NCI-H187 (cell line): ENCODE data around the gene LPP.

ENCODE experiments used
- DNase-seq, 2 experiments: peaks; one replicate each; lab custom pipeline; 2025; lab: John Stamatoyannopoulos, UW

LPP gene

DNA sequence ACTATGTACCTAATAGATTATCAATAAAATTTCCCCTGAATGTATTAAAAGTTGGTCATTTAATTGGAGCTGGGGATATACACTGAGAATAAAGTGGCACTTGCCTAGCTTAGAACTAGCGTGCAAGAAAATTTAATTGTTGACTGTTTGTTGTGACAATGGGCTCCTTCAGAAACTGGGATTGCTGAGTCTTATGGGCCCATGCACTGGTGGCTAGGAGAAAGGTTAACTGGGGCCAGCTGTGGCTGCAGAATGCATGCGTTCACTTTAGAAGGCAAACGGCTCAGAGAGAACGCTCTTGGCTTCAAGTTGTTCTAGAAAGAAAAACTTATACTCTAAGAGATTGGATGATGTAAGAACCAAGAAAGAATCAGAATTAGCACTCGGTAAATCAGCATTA, 18.7 kb upstream of the LPP start:
- DNase-seq = no peak

DNA sequence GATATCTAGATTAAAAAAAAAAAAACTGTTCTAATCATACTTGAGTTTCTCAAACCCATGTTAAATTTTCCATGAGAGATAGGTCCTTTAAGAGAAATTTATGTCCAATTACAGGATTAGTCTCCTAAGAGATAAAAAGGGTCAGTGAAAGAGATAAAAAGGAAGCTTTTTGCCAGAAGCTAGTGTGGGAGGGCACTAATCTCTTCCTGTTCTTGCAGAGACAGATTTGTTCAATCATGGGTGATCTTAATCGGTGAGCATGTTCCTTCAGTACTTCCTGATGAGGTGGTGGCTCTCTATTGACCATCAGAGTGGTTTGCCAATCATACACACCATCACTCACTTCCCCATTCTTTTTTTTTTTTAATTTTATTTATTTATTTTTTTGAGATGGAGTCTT, 16.9 kb upstream of the LPP start:
- DNase-seq = no peak

DNA sequence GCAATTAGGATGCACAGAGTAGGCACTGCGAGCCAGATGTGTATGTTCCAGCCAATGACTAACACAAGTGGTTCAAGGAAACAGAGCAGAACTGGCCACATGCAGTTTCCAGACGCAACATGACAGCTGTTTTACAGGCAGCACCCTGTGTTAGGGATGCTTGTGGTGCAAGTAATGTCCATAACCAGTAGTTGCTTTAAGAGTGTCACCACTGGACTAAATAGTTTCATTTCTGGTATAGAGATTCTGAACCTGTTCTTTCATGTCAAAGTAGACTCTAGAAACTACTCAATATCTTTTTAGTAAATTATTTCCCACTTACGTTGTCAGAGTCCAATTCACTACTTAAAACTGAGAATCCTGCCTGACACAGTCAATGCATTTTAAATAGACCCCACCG, 14.5 kb upstream of the LPP start:
- no peak for DNase-seq

DNA sequence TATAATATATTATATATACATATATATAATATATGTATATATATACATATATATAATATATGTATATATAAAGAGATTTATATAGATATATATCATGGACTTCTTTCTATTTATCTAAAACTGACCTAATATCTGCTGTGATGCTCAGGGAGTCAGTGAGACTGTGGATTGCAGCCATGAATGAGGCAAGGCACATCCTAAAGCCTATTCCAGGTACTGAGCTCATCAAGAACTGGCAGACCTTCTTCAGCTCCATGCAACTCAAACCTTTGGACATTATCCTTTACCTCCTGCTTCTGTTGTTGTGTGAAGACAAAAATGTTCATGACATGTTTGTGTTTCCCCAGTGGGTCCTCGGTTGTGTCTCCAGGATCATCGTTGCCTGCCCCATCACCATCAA, 7.7 kb upstream of the LPP start:
- DNase-seq = no peak

DNA sequence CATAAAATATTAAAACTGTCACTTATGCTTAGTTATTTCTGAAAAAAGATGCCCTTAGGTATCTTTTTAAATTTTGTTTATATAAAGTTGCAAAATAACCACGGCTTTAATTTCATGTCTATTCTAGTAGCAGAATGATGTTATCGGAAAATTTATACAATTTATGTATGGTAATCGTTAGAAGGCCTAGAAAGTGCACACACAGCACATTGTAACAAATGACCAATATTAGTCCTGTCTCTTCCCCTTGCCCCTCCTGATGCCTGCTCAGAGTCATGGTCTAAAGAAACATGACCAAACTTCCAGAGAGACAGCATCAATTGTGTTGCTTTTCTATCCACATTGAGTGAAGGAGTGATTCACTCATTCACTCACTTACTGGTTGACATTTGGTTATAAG, 6.2 kb upstream of the LPP start:
- DNase-seq = no peak

DNA sequence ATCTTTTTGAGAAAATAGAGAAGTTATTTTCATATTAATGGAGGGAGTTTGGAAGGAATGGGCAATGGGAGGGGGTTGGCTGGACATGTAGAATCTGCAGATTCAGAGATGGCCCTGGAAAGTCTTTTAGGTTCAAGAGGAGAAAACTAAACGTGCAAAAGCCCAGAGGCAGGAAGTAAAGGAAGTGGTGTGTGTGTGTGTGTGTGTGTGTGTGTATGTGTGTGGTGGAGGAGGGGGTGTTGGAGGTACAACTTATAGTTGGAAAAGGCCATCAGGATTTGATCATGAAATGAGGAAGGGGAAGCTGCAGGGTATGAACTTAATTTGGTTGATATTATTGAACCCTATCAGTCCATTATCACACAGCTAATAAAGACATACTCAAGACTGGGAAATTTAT, 5.6 kb upstream of the LPP start:
- DNase-seq = no peak

DNA sequence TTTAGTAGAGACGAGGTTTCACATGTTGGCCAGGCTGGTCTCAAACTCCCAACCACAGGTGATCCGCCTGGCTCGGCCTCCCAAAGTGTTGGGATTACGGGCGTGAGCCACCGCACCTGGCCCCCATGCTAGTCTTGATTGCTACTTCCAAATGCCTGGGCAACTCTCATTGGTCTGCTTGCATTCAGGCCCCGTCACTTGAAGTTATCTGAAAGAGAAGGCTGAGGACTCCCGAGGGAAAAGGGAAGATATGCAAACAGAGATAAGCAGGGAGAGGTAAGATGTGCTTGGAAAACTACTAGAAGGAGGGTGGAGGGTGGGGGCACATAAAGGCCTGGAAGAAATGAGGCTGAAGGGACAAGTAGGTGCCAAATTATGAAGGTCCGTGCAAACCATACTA, 4.4 kb upstream of the LPP start:
- peak in 1 of 2 experiments; percentile 7 for DNase-seq

DNA sequence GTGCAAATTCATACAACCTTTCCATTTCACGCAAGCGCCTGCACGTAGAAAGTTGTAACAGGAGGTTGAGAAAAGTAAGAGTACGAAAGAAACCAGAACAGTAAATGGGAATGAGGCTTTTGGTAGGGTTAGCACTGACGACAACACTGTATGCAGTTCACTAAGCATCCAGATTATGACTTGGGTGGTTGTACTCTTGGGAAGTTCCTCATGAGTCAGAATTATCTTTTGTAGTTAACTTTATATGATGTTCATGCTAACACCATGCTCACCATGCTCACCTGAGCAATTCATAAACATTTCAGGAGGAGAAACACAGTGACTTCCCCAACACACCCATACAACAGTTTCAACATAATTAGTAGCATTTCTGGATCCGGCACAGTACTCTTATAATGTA, 3.0 kb upstream of the LPP start:
- DNase-seq = no peak

DNA sequence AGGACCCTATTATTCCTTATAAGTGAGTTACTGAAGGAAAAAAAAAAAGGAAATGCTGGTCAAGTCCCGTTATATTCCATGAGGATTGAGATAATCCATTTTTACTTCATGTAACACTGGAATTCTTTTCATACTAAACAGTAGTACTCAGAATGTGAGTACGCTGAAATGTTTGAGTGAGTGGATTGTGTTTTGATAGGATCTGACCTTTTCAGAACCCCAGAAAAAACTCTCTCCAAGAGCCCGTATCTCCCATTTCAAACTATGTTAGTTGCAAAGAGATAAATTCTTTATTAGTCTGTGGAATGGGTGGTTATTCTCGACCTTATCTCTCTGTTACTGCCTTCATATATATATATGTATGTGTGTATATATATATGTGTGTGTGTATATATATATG, 2.5 kb upstream of the LPP start:
- DNase-seq = no peak

DNA sequence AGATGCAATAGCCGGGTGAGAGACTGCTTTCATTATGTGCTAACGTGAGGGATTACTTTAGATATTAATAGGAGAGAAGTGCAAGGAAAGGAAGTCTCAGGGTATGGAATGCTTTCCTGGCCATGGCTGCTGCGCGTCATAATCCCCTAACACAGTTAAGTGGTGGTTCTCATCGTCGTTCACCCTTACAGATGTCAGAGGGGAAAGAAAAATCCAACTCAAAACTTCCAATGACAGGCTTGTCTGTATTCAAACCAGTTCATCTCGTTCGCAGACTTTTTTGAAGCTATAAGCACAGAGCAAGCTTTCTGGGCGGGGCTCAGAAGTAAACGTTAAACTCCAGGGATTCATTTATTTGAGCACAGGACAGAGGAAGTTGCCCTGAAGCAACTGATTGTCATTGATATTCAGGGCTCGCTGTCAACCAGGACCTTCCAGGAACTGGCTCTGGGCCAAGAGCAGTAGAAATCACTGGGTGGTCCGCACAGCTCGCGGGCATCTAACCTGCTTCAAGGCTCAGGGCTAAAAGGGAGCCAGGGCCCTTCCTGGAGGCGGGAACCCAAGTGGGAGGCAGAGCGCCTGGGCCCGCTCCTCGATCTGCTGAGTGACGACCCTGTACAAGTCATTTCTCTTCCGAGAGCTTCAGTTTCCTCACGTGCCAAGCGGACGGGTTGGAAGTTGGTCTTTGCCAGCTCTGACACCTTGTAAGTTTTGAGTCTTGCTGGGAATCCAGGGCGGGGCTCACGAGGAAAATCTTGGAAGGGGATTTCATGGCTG, 1.1 kb upstream of the LPP start:
- no peak for DNase-seq

DNA sequence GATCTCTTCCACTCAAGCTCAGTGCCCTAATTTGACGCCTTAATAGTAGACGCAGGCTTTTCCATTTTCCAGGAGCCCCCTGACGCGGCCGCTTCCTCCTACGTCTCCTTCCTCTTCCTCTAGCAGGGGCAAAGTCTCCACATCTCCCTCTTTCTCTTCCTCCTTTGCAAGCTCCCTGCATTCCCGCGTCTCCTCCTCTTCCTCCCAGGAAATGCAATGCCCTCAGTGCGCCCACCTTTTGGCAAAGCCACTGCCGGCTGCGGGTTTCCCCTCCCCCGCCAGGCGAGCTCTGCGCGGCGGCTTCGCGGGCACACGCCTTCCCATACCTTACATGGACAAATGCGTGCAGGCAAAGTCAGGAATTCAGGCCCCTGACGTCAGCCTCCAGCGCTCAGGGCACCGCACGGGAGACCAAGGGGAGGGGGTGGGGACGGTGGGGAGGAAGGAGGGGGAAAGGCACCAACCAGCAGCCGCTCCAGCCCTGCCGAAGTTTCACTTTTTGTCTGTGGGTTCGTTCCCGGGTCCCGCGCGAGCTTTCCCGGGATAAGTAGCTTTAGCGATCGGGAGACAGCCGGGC, 432 bp upstream of the LPP start:
- DNase-seq = peak in 1 of 2 experiments; percentile 18

DNA sequence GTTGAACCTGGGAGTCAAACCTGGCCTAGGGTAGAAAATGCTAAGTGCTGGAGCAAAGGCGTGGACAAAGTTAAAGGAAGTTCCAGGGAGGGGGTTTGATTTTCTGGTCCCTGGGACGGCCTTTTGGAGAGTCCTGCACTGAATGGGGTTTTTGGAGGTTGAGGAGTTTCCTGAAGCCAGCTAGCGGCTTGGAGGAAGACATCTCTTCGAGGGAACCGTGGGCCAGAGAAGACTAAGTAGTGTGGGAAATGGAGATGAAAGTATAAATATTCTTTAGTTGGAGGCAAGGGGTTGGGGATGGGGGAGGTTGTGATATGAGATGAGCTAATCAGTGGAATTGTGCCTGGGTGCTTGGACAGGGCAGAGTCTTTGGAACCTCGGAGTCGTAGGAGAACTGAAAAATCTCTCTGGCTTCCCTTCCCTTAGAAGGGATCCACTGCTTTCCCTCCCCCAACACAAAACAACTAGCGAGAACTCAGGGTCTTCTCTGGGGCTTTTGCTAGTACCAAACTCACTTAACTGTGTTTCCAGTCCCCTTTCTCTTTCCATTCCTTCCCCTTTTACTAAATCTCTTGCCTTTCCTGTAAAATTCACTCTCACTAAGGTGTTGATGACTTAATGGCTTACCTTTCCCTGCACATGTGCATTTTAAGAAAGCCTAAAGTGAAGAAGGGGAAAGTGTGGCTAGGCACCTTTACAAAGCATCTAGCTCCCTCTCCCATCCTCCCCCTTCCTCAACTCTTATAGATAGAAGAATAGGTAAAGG, 1.0 kb downstream of the LPP start:
- DNase-seq = no peak

DNA sequence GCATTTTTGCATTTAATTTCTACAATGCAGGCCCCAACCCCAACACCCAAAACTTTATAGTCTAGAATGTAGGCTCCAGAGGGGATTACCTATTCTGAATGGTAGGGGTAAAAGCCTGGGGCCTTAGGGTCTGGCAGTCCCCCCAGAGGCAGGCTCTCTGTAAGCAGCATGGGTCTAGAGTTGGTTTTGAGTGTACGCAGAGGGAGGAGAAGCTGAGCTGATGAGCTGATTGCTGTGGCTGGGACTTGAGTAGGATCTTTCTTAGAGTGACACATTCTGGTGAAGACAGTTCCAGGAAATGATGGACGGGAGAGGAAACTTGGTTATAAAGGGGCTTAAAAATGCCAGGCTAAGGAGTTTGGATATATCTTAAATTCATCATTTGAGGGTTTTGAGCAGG, 2.1 kb downstream of the LPP start:
- no peak for DNase-seq

DNA sequence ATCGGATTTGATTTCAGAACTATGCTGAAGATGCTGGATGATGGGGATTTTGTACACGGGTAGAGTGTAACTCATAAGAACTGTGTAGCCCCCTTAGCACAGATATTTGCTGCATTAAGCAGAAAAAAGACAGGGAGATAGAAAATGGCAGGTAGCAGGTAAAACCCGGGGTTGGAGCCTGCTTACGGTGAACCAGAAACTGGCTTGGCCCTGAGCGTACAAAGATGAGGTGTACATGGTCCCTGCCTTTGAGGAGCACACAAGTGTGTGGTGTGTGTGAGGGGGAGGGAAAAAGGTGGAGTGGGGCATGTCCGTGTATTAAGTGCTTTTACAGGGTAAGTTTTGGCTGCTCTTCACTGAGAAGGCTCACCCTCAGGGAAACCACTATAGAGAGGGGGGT, 3.5 kb downstream of the LPP start:
- DNase-seq = no peak

DNA sequence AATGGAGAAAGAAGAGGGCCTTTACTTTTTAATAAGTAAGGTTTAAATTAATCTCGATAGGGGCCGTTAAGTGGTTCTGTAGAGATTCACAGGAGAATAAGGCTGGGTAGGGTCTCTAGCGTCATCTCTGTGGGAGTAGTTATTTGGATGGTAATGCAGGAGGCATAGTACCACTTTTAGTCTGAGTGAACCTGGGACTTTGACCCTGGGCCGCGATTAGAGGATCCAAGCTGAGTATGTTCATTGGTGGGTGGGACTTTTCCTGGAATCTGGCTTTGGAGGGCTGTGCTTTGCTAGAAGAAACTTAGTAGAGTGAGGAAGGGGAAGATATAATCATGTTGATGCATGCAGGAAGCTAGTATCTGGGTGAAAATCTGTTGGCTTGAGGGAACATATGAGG, 4.0 kb downstream of the LPP start:
- no peak for DNase-seq

DNA sequence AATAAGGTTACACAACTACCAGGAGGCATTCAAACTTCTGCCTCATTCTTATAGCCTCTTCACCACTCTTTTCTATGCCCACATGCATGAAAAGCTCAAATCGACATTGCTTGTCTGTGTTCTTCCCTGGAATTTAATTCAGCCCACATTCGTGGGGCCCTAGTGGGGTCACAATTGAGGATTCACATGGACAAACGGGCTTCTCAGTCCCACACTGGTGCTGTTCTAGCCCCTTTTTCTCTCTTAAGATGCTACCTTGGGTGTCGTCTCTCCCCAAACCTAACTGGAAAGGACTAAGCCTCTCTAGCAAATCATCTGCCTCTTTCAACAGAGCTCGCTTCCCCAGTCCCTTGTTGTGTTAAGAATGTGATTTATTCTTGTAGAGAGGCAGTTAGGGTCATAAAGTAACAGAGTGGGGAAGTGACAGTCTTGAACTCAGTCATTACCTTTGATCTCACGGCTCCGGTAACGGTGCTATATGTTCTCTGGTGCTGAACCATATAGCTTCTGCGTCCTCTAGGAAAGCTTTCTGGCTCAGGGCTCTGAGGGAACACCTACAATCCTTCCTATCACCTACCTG, 4.9 kb downstream of the LPP start:
- DNase-seq = no peak

DNA sequence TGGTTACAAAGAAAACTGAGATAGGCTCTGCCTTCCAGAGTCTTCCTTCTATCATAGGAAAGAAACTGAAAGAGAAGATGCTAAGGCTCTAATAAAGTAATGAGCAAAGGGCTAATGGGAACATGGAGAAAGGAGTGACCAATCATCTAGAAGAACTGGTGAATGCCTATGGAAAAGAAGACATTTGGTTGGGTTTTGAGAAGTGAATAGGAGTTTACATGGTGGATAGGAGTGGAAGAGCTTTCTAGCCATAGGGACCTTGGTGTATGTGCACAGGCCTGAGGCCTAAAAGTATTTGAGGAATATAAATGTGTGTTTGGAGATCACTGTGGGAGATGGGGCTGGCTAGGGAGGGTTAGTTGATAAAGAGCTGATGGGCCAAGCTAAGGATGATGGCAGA, 6.8 kb downstream of the LPP start:
- no peak for DNase-seq

DNA sequence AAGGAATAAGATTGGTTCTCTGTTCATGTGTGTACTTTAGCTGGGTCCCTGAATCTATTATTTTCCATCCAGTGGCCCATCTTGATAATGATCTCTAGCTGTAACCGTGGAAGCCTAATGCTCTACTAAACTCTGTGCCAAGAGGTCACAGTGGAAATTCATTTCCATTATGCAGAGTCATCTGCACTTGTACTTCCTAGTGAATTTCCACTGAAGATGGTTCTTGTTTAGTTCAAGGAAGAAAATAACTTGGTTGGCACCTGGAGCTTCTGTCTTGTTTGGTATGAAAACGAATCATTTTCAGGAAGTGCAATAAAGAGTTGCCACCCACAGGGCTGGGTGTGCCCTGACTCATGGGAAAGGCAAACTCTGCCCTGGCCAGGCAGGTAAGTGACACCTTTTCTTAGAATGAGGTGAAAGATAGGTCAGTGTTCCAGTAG, 10.3 kb downstream of the LPP start:
- DNase-seq = no peak

DNA sequence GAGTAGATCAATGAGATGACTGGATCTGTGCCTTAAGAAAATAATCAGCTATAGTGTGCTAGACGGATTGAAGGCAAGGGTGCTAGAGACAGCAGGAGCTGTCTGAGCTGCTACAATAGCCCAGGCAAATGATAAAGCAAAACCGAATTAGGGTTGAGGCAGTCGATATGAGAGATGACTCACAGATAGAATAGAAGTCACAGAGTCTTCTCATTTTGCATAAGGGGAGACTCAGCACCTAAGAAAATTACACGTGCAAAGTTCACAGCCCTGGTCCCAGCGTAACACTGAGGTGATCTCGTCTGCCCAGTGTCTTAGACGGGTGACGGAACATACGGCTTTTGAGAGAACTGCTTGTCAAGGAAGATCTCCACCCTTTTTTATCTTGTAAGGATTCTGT, 11.6 kb downstream of the LPP start:
- DNase-seq = no peak

DNA sequence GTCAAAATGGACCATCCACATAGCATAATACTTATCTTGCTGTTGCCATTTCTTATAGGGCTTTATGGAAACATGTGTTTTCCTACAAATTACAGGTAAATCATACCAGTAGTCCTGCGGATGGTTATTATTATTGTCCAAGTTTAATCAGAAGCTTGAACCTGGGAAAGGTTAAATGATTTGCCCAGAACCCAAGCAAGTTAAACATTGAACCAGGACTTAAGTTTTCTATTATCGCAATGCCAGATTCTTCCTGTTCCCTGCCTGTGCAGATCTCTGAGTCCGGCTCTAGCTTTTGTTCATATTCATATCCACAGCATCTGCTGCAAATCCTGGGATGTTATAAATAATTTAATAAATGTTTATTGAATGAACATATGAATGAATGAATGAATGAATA, 12.5 kb downstream of the LPP start:
- DNase-seq = no peak

DNA sequence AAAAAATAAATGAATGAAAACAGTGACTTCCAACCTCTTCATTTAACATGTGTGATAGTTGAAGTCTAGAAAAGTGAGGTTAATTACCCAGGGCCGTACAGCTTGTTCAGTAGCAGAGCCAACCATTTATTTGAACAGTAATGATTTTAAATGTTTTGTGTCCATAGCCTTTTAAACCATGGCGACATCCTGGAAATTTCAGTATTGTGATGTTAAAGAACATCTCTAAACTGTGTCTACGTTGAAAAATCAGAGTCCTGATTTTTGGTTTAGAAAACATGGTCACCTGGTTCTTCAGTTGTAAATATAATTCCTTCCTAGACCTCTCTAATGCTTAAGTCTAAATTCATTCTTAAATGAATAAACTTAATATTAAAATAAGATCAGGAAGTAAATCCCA, 14.2 kb downstream of the LPP start:
- no peak for DNase-seq

DNA sequence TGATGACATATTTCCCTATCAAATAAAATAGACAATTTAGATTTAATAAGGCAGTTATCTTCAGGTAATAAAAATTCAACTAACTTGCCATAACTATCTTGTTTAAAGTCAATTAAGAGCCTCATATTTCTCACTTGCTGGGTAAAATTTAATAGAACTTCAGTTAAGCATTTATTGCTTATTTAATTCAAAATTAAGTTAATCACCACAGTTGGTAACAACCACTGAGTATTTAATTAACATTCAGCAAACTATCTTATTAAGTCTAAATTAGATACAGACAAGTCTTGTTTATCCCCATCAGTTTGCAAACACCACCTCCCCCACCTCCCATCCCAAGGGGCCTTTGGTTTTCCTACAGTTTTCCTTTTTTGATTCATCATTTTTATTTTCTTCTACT, 14.7 kb downstream of the LPP start:
- DNase-seq = no peak

DNA sequence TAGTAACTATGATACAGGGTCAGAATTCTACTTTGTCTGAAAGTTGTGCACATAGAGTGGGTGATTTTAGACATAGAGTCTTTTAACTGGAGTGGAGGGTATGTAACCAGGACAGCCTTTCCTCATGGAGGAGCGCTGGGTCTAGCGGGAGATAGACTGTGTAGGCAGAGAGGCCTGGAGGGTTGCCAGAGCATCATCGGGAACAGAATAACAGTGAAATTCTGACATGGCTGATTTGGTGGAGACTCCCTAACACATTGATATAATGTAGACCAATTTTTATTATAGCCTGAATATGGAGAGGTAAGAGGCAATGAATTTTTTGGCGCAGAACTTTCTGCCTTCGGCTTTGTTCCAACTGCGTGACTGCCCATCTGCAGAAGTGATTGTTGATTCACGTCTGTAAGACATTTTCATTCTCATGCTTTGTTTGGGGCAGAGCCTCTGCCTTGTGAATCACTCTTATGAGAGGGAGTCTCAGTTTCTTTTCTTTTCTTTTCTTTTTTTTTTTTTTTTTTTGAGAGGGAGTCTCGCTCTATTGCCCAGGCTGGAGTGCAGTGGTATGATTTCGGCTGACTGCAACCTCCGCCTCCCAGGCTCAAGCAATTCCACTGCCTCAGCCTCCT, 16.0 kb downstream of the LPP start:
- no peak for DNase-seq
